ENCODE measurements around the gene PHACTR3. TPM values are rescaled to one million over a fixed set of nuclear protein-coding genes. Genes with fewer than 3 reads are reported as not detected.
"Not testable (repeated sequence)": the region's sequence is repeated elsewhere in the genome, so short reads cannot be mapped to it uniquely, and the experiment has no call there.

Gene PHACTR3
- total RNA-seq, 1 donor from 2014 or later, result 0.14 TPM

GRCh38 chr20:59845472-59845871 lies 241.1 kb downstream of the PHACTR3 start:
- H3K4me3 ChIP-seq (ENCODE audit: insufficient read depth, low read depth, low read length), result no peak overlapping the region
- H3K27ac ChIP-seq (ENCODE audit: low read depth, low read length), result no peak overlapping the region
- no peaks in the 10 kb centered on the region for H3K36me3 ChIP-seq (ENCODE audit: insufficient read depth, low read length)
- H3K9me3 ChIP-seq (ENCODE audit: insufficient read depth, low read depth, low read length), result no peaks in the 10 kb centered on the region
- no peak overlapping the region for H3K27ac Mint-ChIP-seq (ENCODE audit: unreplicated experiment)
- FAIRE-seq, result no peak
- no peak overlapping the region for H3K4me3 Mint-ChIP-seq (ENCODE audit: unreplicated experiment)
- H3K27me3 ChIP-seq (ENCODE audit: insufficient read depth, low read length), result peaks cover 4% of the 10 kb centered on the region
- TF ChIP-seq CTCF (IDR thresholded peaks at IDR 0.05; ENCODE audit: insufficient read depth, low read depth, low read length) (no peak), EZH2 (IDR thresholded peaks at IDR 0.05; ENCODE audit: insufficient read depth, low read length) (no peak)
- H3K79me2 ChIP-seq (ENCODE audit: insufficient read depth, low read length), result no peaks in the 10 kb centered on the region
- DNase-seq (ENCODE audit: low read depth), result no peak
- H2AFZ ChIP-seq (ENCODE audit: low read depth, low read length), result no peak overlapping the region
- no peak overlapping the region for H3K4me2 ChIP-seq (ENCODE audit: low read length)
- no peaks in the 10 kb centered on the region for H3K36me3 Mint-ChIP-seq (ENCODE audit: low read depth, unreplicated experiment)
- peaks cover 10% of the 10 kb centered on the region for H3K27me3 Mint-ChIP-seq (ENCODE audit: low read depth, unreplicated experiment)
- no peaks in the 10 kb centered on the region for H4K20me1 ChIP-seq (ENCODE audit: insufficient read depth, low read length)
- no peaks in the 10 kb centered on the region for H3K4me1 ChIP-seq (ENCODE audit: insufficient read depth, low read length)
- no peaks in the 10 kb centered on the region for H3K9me3 Mint-ChIP-seq (ENCODE audit: unreplicated experiment)
- H3K9ac ChIP-seq (ENCODE audit: low read length), result no peak overlapping the region
- H3K4me1 Mint-ChIP-seq (ENCODE audit: low read depth, unreplicated experiment), result no peaks in the 10 kb centered on the region

- no peak overlapping the region for H3K4me3 Mint-ChIP-seq (ENCODE audit: unreplicated experiment)
- no peak for DNase-seq (ENCODE audit: low read depth)
- no peaks in the 10 kb centered on the region for H3K9me3 Mint-ChIP-seq (ENCODE audit: unreplicated experiment)
- no peak overlapping the region for H3K27ac ChIP-seq (ENCODE audit: low read depth, low read length)
- H2AFZ ChIP-seq (ENCODE audit: low read depth, low read length), result no peak overlapping the region
- no peak overlapping the region for H3K4me2 ChIP-seq (ENCODE audit: low read length)
- H3K4me1 Mint-ChIP-seq (ENCODE audit: low read depth, unreplicated experiment), result no peaks in the 10 kb centered on the region
- TF ChIP-seq CTCF (IDR thresholded peaks at IDR 0.05; ENCODE audit: insufficient read depth, low read depth, low read length) (no peak), EZH2 (IDR thresholded peaks at IDR 0.05; ENCODE audit: insufficient read depth, low read length) (no peak)
- no peak overlapping the region for H3K4me3 ChIP-seq (ENCODE audit: insufficient read depth, low read depth, low read length)
- no peaks in the 10 kb centered on the region for H3K4me1 ChIP-seq (ENCODE audit: insufficient read depth, low read length)
- no peak overlapping the region for H3K9ac ChIP-seq (ENCODE audit: low read length)
- H3K36me3 ChIP-seq (ENCODE audit: insufficient read depth, low read length), result no peaks in the 10 kb centered on the region
- no peaks in the 10 kb centered on the region for H3K27me3 Mint-ChIP-seq (ENCODE audit: low read depth, unreplicated experiment)
- H3K9me3 ChIP-seq (ENCODE audit: insufficient read depth, low read depth, low read length), result no peaks in the 10 kb centered on the region
- no peaks in the 10 kb centered on the region for H3K79me2 ChIP-seq (ENCODE audit: insufficient read depth, low read length)
- no peak overlapping the region for H3K27ac Mint-ChIP-seq (ENCODE audit: unreplicated experiment)
- H4K20me1 ChIP-seq (ENCODE audit: insufficient read depth, low read length), result no peaks in the 10 kb centered on the region
- H3K36me3 Mint-ChIP-seq (ENCODE audit: low read depth, unreplicated experiment), result no peaks in the 10 kb centered on the region
- H3K27me3 ChIP-seq (ENCODE audit: insufficient read depth, low read length), result peaks cover 2% of the 10 kb centered on the region
- FAIRE-seq, result no peak
Observed at GRCh38 chr20:59848182-59848581, 243.8 kb downstream of the PHACTR3 start.

- no peaks in the 10 kb centered on the region for H4K20me1 ChIP-seq (ENCODE audit: insufficient read depth, low read length)
- Mint-ChIP-seq H3K27ac (ENCODE audit: unreplicated experiment) (no peak overlapping the region), H3K36me3 (ENCODE audit: low read depth, unreplicated experiment) (no peaks in the 10 kb centered on the region), H3K4me3 (ENCODE audit: unreplicated experiment) (no peak overlapping the region), H3K27me3 (ENCODE audit: low read depth, unreplicated experiment) (no peaks in the 10 kb centered on the region), H3K4me1 (ENCODE audit: low read depth, unreplicated experiment) (no peaks in the 10 kb centered on the region), H3K9me3 (ENCODE audit: unreplicated experiment) (no peaks in the 10 kb centered on the region)
- no peaks in the 10 kb centered on the region for H3K79me2 ChIP-seq (ENCODE audit: insufficient read depth, low read length)
- H3K27me3 ChIP-seq (ENCODE audit: insufficient read depth, low read length), result peaks cover 2% of the 10 kb centered on the region
- H2AFZ ChIP-seq (ENCODE audit: low read depth, low read length), result no peak overlapping the region
- no peak overlapping the region for H3K27ac ChIP-seq (ENCODE audit: low read depth, low read length)
- no peak overlapping the region for H3K4me2 ChIP-seq (ENCODE audit: low read length)
- no peak overlapping the region for H3K4me3 ChIP-seq (ENCODE audit: insufficient read depth, low read depth, low read length)
- H3K9me3 ChIP-seq (ENCODE audit: insufficient read depth, low read depth, low read length), result no peaks in the 10 kb centered on the region
- TF ChIP-seq CTCF (IDR thresholded peaks at IDR 0.05; ENCODE audit: insufficient read depth, low read depth, low read length) (peak; percentile 62), EZH2 (IDR thresholded peaks at IDR 0.05; ENCODE audit: insufficient read depth, low read length) (no peak)
- peak; percentile 9 for DNase-seq (ENCODE audit: low read depth)
- peak; percentile 49 for FAIRE-seq
- H3K9ac ChIP-seq (ENCODE audit: low read length), result no peak overlapping the region
- no peaks in the 10 kb centered on the region for H3K4me1 ChIP-seq (ENCODE audit: insufficient read depth, low read length)
- H3K36me3 ChIP-seq (ENCODE audit: insufficient read depth, low read length), result no peaks in the 10 kb centered on the region
Observed at GRCh38 chr20:59850018-59850641, 245.8 kb downstream of the PHACTR3 start.

- not testable (repeated sequence) for H2AFZ ChIP-seq (ENCODE audit: low read depth, low read length); H3K4me3 ChIP-seq (ENCODE audit: insufficient read depth, low read depth, low read length); H3K36me3 ChIP-seq (ENCODE audit: insufficient read depth, low read length); H3K27me3 ChIP-seq (ENCODE audit: insufficient read depth, low read length); H3K27me3 Mint-ChIP-seq (ENCODE audit: low read depth, unreplicated experiment); H3K9ac ChIP-seq (ENCODE audit: low read length); H3K4me1 Mint-ChIP-seq (ENCODE audit: low read depth, unreplicated experiment); H3K27ac ChIP-seq (ENCODE audit: low read depth, low read length); H3K36me3 Mint-ChIP-seq (ENCODE audit: low read depth, unreplicated experiment); H3K4me2 ChIP-seq (ENCODE audit: low read length); H4K20me1 ChIP-seq (ENCODE audit: insufficient read depth, low read length); H3K9me3 ChIP-seq (ENCODE audit: insufficient read depth, low read depth, low read length); DNase-seq (ENCODE audit: low read depth); H3K4me3 Mint-ChIP-seq (ENCODE audit: unreplicated experiment); H3K4me1 ChIP-seq (ENCODE audit: insufficient read depth, low read length); H3K79me2 ChIP-seq (ENCODE audit: insufficient read depth, low read length); FAIRE-seq; H3K27ac Mint-ChIP-seq (ENCODE audit: unreplicated experiment)
- peaks cover 12% of the 10 kb centered on the region for H3K9me3 Mint-ChIP-seq (ENCODE audit: unreplicated experiment)
Observed at GRCh38 chr20:59856526-59856925, 252.2 kb downstream of the PHACTR3 start.

Measured in astrocyte (in vitro differentiated cells and primary cell).